ENCODE measurements around the gene CAPS2.

GRCh38 chr12:75350413-75350812 lies 20.3 kb upstream of the CAPS2 start:
- no peak for TF ChIP-seq EP300 (IDR thresholded peaks at IDR 0.05)
- no peak for TF ChIP-seq CTCF (IDR thresholded peaks at IDR 0.05)
